GM18868 (cell line): ENCODE results near the gene KCNA3.
A peak's percentile ranks its signal among the peaks of the same experiment; 100 is the strongest.
"Not testable (repeated sequence)": the region's sequence is repeated elsewhere in the genome, so short reads cannot be mapped to it uniquely, and the experiment has no call there.

Experiments used
- ATAC-seq: cut with Tn5 transposase; IDR thresholded peaks from one replicate; pipeline ENCODE4 v1.9.1; 2021; ENCODE audit warnings: mild to moderate bottlenecking, moderate library complexity; ENCODE audit not compliant: unreplicated experiment

The KCNA3 gene

GRCh38 chr1:110680036-110680735 lies 5.4 kb upstream of the KCNA3 start:
- ATAC-seq, result no peak

- no peak for ATAC-seq
Observed at GRCh38 chr1:110677526-110677925, 2.8 kb upstream of the KCNA3 start.

DNA sequence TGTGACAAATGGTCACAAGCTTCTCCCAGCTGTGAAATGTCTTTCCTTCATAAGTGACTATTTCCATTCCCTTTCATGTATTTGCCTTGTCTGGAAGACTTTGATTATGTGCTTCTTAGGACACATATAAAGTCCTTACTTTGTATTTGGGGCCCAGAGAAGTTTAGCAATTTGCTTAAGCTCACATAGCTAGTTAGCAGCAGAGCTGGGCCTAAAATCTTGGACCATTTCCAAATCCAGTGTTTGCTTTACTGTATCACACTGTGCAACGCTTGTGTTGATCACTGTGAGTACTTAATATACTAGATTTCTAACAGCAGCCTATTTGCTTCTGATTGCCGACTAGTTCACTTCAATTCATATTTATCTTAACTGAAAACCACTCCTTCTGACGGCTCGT lies 2.2 kb upstream of the KCNA3 start:
- ATAC-seq, result no peak

DNA sequence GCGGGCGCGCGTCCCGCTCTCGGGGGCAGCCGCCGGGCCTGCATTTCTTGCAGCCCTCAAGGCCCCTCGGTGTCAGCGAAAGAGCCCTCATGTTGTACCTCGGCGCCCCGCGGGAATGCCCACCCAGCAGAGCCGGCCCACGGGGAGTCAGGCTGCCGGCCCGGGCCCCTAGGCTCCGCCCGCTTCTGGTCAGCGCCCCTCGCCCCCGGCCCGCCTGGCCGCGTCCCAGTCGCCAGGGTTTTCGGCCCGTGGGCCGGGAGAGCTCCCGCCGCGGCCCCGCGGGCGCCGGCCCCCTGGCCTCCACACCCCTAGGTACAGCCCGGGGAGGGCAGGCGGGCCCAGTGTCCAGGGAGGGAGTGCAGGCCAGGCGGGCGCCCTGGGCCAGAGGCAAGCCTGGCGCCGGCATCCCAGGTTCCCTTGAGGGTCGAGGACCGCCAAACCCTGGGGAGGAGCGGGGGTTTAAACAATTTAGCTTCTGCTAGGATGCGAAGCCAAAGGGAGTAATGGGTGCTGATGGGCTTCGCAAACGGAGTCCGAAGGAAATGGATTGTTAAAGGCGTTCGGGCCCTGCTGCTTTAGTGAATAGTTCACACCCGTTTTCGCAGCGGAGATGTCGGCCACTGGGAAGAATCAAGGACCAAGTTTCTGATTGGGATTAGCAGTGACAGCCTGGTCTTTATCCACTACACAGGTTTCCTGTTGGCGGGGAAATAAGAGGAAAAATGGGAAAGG lies 486 bp upstream of the KCNA3 start:
- ATAC-seq, result no peak

DNA sequence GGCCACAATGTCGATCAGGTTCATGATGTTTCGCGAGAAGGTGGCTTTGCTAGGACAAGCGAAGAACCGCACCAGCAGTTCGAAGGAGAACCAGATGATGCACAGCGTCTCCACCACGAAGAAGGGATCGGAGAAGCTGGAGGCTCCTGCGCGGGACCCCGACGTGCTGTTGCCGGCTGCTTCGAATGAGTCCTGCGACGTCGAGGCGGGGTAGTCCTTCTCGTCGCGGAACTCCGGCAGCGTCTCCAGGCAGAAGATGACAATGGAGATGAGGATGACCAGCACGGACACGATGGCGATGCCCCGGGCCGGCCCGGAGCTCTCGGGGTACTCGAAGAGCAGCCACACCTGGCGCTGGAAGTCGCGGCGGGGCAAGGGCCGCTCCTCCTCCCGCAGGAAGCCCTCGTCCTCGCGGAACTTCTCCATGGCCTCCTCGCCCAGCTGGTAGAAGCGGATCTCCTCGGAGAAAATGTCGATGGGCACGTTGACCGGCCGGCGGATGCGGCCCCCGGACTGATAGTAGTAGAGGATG lies 869 bp downstream of the KCNA3 start:
- no peak for ATAC-seq

DNA sequence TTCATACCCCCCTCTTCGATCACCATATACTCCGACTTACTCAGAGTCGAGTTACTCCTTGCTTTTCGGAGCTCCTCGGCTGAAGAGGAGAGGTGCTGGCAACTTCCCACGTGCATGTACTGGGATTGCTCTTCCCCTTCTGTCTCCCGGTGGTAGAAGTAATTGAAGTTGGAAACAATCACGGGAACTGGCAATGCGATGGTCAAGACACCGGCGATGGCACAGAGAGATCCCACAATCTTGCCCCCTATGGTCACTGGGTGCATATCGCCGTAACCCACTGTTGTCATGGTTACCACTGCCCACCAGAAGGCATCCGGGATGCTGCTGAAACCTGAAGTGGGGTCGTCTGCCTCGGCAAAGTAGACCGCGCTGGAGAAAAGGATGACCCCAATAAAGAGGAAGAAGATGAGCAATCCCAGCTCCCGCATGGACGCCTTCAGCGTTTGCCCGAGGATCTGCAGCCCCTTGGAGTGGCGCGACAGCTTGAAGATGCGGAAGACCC lies 1.5 kb downstream of the KCNA3 start:
- no peak for ATAC-seq

- peak; percentile 67 for ATAC-seq
Observed at GRCh38 chr1:110672753-110673108, 2.0 kb downstream of the KCNA3 start.

DNA sequence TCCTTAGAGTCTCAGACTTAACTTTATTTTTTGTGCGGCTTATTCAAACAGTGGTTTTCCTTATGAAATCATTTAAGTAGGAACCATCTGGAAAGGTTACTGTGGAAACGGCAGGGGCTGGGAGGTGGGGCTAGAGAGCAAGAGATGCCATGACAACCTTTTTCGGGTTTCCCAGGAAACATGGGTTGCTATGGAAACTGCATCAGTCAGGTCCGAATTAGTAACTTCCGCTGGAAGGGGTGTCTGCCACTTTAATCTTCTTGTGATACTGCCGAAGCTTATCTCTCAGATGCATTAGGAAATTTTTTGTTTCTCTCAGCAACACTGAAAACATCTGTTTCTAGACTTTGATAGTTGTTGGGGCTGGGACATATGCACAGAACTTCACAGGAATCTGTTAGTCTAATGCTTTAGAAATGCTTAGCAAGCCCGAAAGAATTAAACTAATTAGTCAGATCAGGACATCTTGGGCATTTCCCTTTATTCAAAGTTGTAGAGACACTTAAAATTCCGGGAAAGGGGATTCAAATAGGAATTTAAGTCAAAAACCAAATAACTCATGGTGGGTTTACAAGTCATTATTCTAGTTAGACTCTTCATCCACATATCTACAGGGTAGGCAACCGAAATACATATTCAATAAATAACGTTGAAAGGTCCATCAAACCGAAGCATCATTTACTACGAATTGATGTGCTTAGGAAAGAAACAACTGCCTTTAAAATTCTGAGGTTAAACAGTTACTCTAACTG lies 2.6 kb downstream of the KCNA3 start:
- no peak for ATAC-seq

DNA sequence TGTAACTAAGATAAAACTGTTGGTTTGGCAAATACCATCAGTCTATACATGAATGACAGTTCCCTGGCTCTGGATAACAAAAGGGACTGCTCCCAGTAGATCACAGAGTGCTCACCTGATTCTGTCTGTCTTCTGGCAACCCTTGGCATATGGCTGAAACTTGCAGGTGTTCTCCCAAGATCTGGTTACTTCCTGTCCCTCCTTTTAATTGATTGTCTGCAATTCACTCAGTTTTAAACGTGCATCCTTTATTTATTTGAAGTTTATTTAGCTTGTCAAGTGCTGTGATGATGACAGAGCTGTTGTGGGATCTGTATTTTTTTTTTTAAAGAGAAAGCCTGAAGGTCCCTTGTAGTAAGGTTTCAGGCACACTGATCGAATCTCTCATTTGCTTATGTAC lies 3.4 kb downstream of the KCNA3 start:
- ATAC-seq, result no peak

GRCh38 chr1:110668549-110668948 lies 6.2 kb downstream of the KCNA3 start:
- ATAC-seq, result no peak

GRCh38 chr1:110667776-110668175 lies 7.0 kb downstream of the KCNA3 start:
- ATAC-seq, result no peak

DNA sequence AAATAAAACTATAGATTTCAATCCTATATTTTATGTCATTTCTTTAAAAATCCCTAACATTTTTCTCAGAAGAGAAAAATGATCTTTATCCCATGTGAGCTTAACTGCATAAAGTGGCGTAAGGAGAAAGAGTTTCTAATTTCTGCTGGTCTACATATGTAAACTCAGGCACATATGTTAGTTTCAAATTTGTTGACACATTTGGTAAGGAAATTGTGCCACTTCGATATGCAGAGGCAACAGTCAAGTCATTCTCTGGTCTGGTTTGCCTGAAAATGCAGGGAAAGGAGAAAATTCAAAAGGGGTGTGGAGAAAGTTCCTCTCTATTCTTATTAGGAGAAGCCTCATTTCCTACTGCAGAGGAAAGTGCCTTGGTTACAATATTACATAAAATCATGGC lies 11.5 kb downstream of the KCNA3 start:
- ATAC-seq, result no peak

GRCh38 chr1:110659559-110659958 lies 15.2 kb downstream of the KCNA3 start:
- ATAC-seq, result not testable (repeated sequence)

- ATAC-seq, result no peak
Observed at GRCh38 chr1:110657351-110657750, 17.4 kb downstream of the KCNA3 start.

DNA sequence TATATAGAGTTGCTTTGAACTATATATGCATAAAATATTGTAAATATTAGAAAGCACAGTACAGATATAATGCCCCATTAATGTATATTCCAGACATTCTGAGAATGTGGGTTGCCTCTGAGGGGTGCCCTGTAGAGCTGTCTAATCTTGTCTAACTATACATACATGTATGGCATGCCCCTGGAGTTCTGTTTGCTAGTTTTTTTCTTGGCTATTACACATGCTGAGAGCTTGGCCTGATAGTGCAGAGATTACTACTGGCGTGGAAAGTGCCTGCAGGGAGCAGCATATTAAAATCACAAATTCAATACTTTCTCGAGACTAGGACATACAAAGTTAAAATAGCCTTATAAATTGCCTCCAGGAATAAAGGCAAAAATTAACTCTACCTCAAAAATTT lies 24.1 kb downstream of the KCNA3 start:
- ATAC-seq, result no peak

DNA sequence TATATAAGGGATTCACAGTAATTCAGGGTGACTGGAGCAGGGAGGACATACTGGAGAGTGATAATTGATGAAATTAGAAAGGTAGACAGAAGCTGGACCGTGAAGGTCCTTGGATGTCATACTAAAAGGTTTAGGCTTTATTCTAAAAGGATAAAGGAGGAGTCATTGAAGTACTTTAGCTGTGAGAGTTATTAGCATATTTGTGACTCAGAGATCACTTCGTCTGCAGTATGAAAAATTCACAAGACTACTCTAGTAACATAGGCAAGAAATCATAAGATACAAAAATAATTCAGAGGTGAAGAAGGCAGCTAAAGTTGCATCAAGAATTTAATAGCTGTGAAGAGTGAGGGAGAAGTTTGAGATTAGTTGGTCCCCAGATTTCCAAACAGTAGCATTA lies 26.3 kb downstream of the KCNA3 start:
- no peak for ATAC-seq

- no peak for ATAC-seq
Observed at GRCh38 chr1:110647254-110647891, 27.4 kb downstream of the KCNA3 start.

- no peak for ATAC-seq
Observed at GRCh38 chr1:110645821-110646735, 28.7 kb downstream of the KCNA3 start.

- ATAC-seq, result no peak
Observed at GRCh38 chr1:110645211-110645610, 29.5 kb downstream of the KCNA3 start.

DNA sequence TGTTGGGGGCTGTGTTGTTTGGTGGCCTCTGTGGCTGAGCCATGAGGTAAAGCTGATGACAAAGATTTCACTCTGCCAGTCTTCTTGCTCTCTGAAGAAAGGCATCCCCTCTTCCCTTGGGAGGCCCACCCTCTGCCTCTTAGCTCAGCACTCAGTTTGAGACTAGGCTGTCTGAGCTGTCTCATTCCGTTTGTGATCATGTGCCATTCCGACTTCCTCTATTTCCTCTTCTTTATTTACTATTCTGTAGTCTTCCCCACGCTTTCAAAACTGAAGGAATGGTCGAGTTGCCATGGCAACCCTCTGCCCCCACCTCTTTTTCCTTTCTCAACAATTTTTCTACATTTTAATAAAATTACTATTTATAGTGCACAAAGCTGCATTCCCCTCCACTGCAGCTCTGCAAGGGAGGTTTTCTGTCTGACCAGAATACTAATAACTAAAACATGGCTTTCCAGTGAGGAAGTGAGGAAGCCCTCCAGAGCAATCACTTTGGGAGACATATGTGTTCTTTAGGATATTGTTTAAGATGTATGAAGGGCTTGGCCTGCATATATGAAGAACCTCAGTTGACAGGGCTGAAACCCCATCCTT lies 30.8 kb downstream of the KCNA3 start:
- no peak for ATAC-seq
